Measurements from ENCODE around the gene VKORC1.

DNA sequence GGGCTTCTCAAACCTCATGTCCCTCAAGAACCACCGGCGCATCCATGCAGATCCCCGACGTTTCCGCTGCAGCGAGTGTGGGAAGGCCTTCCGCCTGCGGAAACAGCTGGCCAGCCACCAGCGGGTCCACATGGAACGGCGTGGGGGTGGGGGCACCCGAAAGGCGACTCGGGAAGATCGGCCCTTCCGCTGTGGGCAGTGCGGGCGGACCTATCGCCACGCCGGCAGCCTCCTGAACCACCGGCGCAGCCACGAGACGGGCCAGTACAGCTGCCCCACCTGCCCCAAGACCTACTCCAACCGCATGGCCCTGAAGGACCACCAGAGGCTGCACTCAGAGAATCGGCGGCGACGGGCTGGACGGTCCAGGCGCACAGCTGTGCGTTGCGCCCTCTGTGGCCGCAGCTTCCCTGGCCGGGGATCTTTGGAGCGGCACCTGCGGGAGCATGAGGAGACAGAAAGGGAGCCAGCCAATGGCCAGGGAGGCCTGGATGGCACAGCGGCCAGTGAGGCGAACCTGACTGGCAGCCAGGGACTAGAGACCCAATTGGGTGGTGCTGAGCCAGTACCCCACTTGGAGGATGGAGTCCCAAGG, 14.5 kb downstream of the VKORC1 start:
- TF ChIP-seq SMC3 (IDR thresholded peaks at IDR 0.05; ENCODE audit: low read depth, low read length) (no peak), RAD21 (IDR thresholded peaks at IDR 0.05; ENCODE audit: low read length) (no peak), RFX5 (IDR thresholded peaks at IDR 0.05; ENCODE audit: low read depth, low read length) (no peak), MXI1 (IDR thresholded peaks at IDR 0.05; ENCODE audit: borderline replicate concordance, low read depth, low read length) (no peak), CEBPB (IDR thresholded peaks at IDR 0.05; ENCODE audit: low read depth, low read length) (no peak), POLR2A (IDR thresholded peaks at IDR 0.05; ENCODE audit: low read depth, low read length) (no peak), CHD1 (IDR thresholded peaks at IDR 0.05; ENCODE audit: low read depth, low read length) (no peak), MAFK (IDR thresholded peaks at IDR 0.05; ENCODE audit: low read depth, low read length) (no peak)
- TF ChIP-seq, protein P1, sequence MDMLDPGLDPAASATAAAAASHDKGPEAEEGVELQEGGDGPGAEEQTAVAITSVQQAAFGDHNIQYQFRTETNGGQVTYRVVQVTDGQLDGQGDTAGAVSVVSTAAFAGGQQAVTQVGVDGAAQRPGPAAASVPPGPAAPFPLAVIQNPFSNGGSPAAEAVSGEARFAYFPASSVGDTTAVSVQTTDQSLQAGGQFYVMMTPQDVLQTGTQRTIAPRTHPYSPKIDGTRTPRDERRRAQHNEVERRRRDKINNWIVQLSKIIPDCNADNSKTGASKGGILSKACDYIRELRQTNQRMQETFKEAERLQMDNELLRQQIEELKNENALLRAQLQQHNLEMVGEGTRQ (IDR thresholded peaks at IDR 0.05; ENCODE audit: low read depth, low read length): no peak
- TF ChIP-seq, protein P2, sequence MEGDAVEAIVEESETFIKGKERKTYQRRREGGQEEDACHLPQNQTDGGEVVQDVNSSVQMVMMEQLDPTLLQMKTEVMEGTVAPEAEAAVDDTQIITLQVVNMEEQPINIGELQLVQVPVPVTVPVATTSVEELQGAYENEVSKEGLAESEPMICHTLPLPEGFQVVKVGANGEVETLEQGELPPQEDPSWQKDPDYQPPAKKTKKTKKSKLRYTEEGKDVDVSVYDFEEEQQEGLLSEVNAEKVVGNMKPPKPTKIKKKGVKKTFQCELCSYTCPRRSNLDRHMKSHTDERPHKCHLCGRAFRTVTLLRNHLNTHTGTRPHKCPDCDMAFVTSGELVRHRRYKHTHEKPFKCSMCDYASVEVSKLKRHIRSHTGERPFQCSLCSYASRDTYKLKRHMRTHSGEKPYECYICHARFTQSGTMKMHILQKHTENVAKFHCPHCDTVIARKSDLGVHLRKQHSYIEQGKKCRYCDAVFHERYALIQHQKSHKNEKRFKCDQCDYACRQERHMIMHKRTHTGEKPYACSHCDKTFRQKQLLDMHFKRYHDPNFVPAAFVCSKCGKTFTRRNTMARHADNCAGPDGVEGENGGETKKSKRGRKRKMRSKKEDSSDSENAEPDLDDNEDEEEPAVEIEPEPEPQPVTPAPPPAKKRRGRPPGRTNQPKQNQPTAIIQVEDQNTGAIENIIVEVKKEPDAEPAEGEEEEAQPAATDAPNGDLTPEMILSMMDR (conservative IDR thresholded peaks at IDR 0.05; ENCODE audit: low read depth, low read length): no peak
